Kidney epithelial cell (primary cell): Measurements from ENCODE around the gene PLEKHA5. TPM values are rescaled to one million over a fixed set of nuclear protein-coding genes. Genes with fewer than 3 reads are reported as not detected.

Experiments used
- DNase-seq: peaks from one replicate; pipeline ENCODE4 v3.0.0-alpha.2; 2010; ENCODE audit warnings: low read depth
- H3K27me3 ChIP-seq: 2 replicates; pipeline ENCODE4 v1.6.0; 2011; ENCODE audit warnings: low read length; ENCODE audit not compliant: control insufficient read depth, insufficient read depth
- H3K36me3 ChIP-seq: 2 replicates; pipeline ENCODE4 v1.5.1; 2011; ENCODE audit warnings: low read length; ENCODE audit not compliant: control insufficient read depth, insufficient read depth
- H3K4me3 ChIP-seq: 2 replicates; pipeline ENCODE4 v1.5.1; 2011; ENCODE audit warnings: low read depth, mild to moderate bottlenecking, control low read depth, low read length
- CTCF ChIP-seq: IDR thresholded peaks from 2 replicates; pipeline ENCODE4 v1.5.1; 2011; ENCODE audit warnings: mild to moderate bottlenecking, moderate library complexity, low read length, control low read depth, inconsistent platforms; ENCODE audit not compliant: insufficient read depth, poor library complexity, severe bottlenecking
- total RNA-seq: library from RNA; depleted of rRNA; stranded (reverse); fragments of >200 nt; gene quantifications from 2 replicates; pipeline ENCODE4 v1.2.3, GENCODE V29; 2015

The PLEKHA5 gene
- total RNA-seq, 1 donor from 2014 or later, result 21.9 TPM

- no peaks in the 10 kb centered on the region for H3K36me3 ChIP-seq
- no peaks in the 10 kb centered on the region for H3K27me3 ChIP-seq
- DNase-seq, result no peak
- no peak overlapping the region for H3K4me3 ChIP-seq
- TF ChIP-seq CTCF, result no peak
Observed at GRCh38 chr12:19211802-19212201, 82.3 kb downstream of the PLEKHA5 start.

GRCh38 chr12:19212245-19212644, 82.7 kb downstream of the PLEKHA5 start:
- no peak for TF ChIP-seq CTCF
- H3K4me3 ChIP-seq, result no peak overlapping the region
- DNase-seq, result no peak
- no peaks in the 10 kb centered on the region for H3K27me3 ChIP-seq
- no peaks in the 10 kb centered on the region for H3K36me3 ChIP-seq

- Histone ChIP-seq H3K27me3 (no peaks in the 10 kb centered on the region), H3K36me3 (no peaks in the 10 kb centered on the region), H3K4me3 (no peak overlapping the region)
- DNase-seq, result no peak
- TF ChIP-seq CTCF, result no peak
Observed at GRCh38 chr12:19214020-19214419, 84.5 kb downstream of the PLEKHA5 start.

- no peaks in the 10 kb centered on the region for H3K27me3 ChIP-seq
- TF ChIP-seq CTCF, result no peak
- H3K4me3 ChIP-seq, result no peak overlapping the region
- H3K36me3 ChIP-seq, result no peaks in the 10 kb centered on the region
- no peak for DNase-seq
Observed at GRCh38 chr12:19215115-19215514, 85.6 kb downstream of the PLEKHA5 start.

- Histone ChIP-seq H3K4me3 (no peak overlapping the region), H3K36me3 (no peaks in the 10 kb centered on the region), H3K27me3 (no peaks in the 10 kb centered on the region)
- no peak for TF ChIP-seq CTCF
- no peak for DNase-seq
Observed at GRCh38 chr12:19217446-19217845, 87.9 kb downstream of the PLEKHA5 start.

GRCh38 chr12:19220205-19220604, 90.7 kb downstream of the PLEKHA5 start:
- H3K4me3 ChIP-seq, result no peak overlapping the region
- no peak for DNase-seq
- TF ChIP-seq CTCF, result no peak
- H3K27me3 ChIP-seq, result no peaks in the 10 kb centered on the region
- no peaks in the 10 kb centered on the region for H3K36me3 ChIP-seq
